ENCODE results near the gene MRPL38. TPM values are rescaled to one million over a fixed set of nuclear protein-coding genes. Genes with fewer than 3 reads are reported as not detected.

The MRPL38 gene
- total and polyA plus RNA-seq, 2 donors (not counting 1 experiment from before 2014, with no cell fraction given) = 126 to 127 TPM

- 89% methylated on average over 5 of the region's 7 CpGs for WGBS (ENCODE audit: insufficient coverage)
- TF ChIP-seq EZH2 (IDR thresholded peaks at IDR 0.05; ENCODE audit: borderline replicate concordance, insufficient read depth, low read depth, low read length, poor library complexity, severe bottlenecking) = no peak
- TF ChIP-seq, protein P1, sequence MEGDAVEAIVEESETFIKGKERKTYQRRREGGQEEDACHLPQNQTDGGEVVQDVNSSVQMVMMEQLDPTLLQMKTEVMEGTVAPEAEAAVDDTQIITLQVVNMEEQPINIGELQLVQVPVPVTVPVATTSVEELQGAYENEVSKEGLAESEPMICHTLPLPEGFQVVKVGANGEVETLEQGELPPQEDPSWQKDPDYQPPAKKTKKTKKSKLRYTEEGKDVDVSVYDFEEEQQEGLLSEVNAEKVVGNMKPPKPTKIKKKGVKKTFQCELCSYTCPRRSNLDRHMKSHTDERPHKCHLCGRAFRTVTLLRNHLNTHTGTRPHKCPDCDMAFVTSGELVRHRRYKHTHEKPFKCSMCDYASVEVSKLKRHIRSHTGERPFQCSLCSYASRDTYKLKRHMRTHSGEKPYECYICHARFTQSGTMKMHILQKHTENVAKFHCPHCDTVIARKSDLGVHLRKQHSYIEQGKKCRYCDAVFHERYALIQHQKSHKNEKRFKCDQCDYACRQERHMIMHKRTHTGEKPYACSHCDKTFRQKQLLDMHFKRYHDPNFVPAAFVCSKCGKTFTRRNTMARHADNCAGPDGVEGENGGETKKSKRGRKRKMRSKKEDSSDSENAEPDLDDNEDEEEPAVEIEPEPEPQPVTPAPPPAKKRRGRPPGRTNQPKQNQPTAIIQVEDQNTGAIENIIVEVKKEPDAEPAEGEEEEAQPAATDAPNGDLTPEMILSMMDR (IDR thresholded peaks at IDR 0.05) = no peak
- CTCF ChIA-PET = interaction anchor here (1.4 to 2.1 kb wide), 2 partner anchors 9 to 25 kb away, joined by 6 to 8 read pairs; partner anchors contain the start of gene WBP2
- Histone ChIP-seq H2AFZ (ENCODE audit: insufficient read depth, low read depth, low read length, poor library complexity, severe bottlenecking) (no peak overlapping the region), H3K9me3 (ENCODE audit: control extremely low read depth in 1 of 3, control insufficient read depth in 2 of 3, insufficient read depth in 1 of 3, low read length in 2 of 3) (no peaks in the 10 kb centered on the region), H3K27ac (ENCODE audit: low read length in 2 of 2) (no peak overlapping the region), H4K20me1 (ENCODE audit: control insufficient read depth, insufficient read depth, low read length, poor library complexity, severe bottlenecking) (no peaks in the 10 kb centered on the region), H3K9ac (ENCODE audit: low read length) (no peak overlapping the region), H3K36me3 (replicated peaks in 1 of 2; ENCODE audit: control extremely low read depth in 1 of 2, control insufficient read depth in 1 of 2, extremely low read depth in 1 of 2, insufficient read depth in 2 of 2, low read length in 1 of 2) (no peaks in the 10 kb centered on the region), H3K4me1 (ENCODE audit: control insufficient read depth in 2 of 2, insufficient read depth in 2 of 2, low read length in 2 of 2) (peaks cover 30 to 31% of the 10 kb centered on the region in 2 donors), H3K79me2 (ENCODE audit: control insufficient read depth, insufficient read depth, low read length) (no peaks in the 10 kb centered on the region), H3K27me3 (replicated peaks in 1 of 4; ENCODE audit: control extremely low read depth in 1 of 4, control insufficient read depth in 3 of 4, insufficient read depth in 4 of 4, low read length in 3 of 4) (peaks cover 0 to 7% (median 1%) of the 10 kb centered on the region in 4 experiments), H3K4me2 (replicated peaks; ENCODE audit: low read depth, low read length, poor library complexity, severe bottlenecking) (no peak overlapping the region), H3K4me3 (ENCODE audit: control extremely low read depth in 1 of 5, extremely low read depth in 1 of 5, insufficient read depth in 1 of 5, low read depth in 2 of 5, low read length in 4 of 5) (no peak overlapping the region)
- Mint-ChIP-seq H3K4me1 (peaks cover 34% of the 10 kb centered on the region), H3K27me3 (peaks cover 4% of the 10 kb centered on the region), H3K27ac (peak overlapping the region; percentile 26), H3K9me3 (ENCODE audit: insufficient read depth) (no peaks in the 10 kb centered on the region), H3K4me3 (peak overlapping the region; percentile 45)
- POLR2A ChIA-PET = interaction anchor here (1.2 to 1.6 kb wide), 2 partner anchors 16 to 28 kb away, joined by 3 to 5 read pairs; partner anchors contain the start of gene TRIM65
- no peak for ATAC-seq (ENCODE audit: low read depth)
- no peak for DNase-seq
- intact Hi-C loops (cut with micrococcal nuclease) = no loop called here
Observed at GRCh38 chr17:75880266-75880665, 24.4 kb downstream of the MRPL38 start.
